HUES64 (cell line): ENCODE data around the gene CPNE4.

Experiments used
- H3K27ac ChIP-seq: 2 replicates; pipeline ENCODE4 v1.7.0; 2013; ENCODE audit warnings: low read depth, low read length, inconsistent platforms
- H3K27me3 ChIP-seq: 2 replicates; pipeline ENCODE4 v1.6.1; 2013; ENCODE audit warnings: mild to moderate bottlenecking, low read length; ENCODE audit not compliant: insufficient read depth
- H3K36me3 ChIP-seq: 2 replicates; pipeline ENCODE4 v1.6.1; 2013; ENCODE audit warnings: mild to moderate bottlenecking, low read length; ENCODE audit not compliant: insufficient read depth
- H3K4me1 ChIP-seq: 2 replicates; pipeline ENCODE4 v1.6.1; 2013; ENCODE audit warnings: mild to moderate bottlenecking, low read length, moderate library complexity; ENCODE audit not compliant: insufficient read depth
- H3K4me3 ChIP-seq: 2 replicates; pipeline ENCODE4 v1.5.1; 2013; ENCODE audit warnings: mild to moderate bottlenecking, low read length, moderate library complexity
- H3K9ac ChIP-seq: 2 replicates; pipeline ENCODE4 v1.6.1; 2013; ENCODE audit warnings: mild to moderate bottlenecking, low read depth, low read length
- H3K9me3 ChIP-seq: 2 replicates; pipeline ENCODE4 v1.6.1; 2013; ENCODE audit warnings: low read depth, low read length; ENCODE audit not compliant: insufficient read depth
- WGBS: fragments of 150-250, 120-280 bp; methylation state at CpG from one replicate; pipeline ENCODE4 v1.1.7; 2013; ENCODE audit warnings: missing lambda C conversion rate; 5-methylcytosine and 5-hydroxymethylcytosine counted together

Gene CPNE4

GRCh38 chr3:131772269-131773026 lies 262.4 kb downstream of the CPNE4 start:
- Histone ChIP-seq H3K4me3 (no peak overlapping the region), H3K9me3 (peaks cover 9% of the 10 kb centered on the region; the same call in 1 of the 2 replicates), H3K27me3 (no peaks in the 10 kb centered on the region), H3K27ac (no peak overlapping the region), H3K4me1 (no peaks in the 10 kb centered on the region), H3K9ac (no peak overlapping the region), H3K36me3 (no peaks in the 10 kb centered on the region)
- WGBS = 100% methylated on average over 1 of the region's 4 CpGs

- 94% methylated on average over 4 of the region's 4 CpGs for WGBS
- Histone ChIP-seq H3K27me3 (no peaks in the 10 kb centered on the region), H3K9me3 (no peaks in the 10 kb centered on the region), H3K9ac (no peak overlapping the region), H3K4me1 (no peaks in the 10 kb centered on the region), H3K27ac (no peak overlapping the region), H3K36me3 (no peaks in the 10 kb centered on the region), H3K4me3 (no peak overlapping the region)
These were observed 271.7 kb downstream of the CPNE4 start for GRCh38 chr3:131762981-131763564.

DNA sequence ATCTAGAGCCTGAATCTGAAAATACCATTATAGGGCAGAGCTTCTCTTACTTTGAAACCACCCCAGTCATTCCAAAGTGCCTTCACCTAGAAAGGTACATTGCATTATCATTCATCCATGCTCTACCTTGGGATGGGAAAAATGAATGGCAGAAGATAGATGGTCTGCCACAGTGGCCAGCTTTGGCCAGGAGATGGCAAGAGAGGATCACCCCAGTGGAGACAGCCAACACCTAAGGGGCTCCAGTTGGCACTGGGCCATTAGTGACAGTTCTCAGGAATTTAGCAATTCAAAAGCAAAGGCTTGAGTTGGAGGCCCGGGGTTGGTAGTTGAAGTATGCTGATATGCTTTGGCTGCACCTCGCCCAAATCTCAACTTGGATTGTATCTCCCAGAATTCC lies 278.4 kb downstream of the CPNE4 start:
- H3K36me3 ChIP-seq = no peaks in the 10 kb centered on the region
- H3K4me1 ChIP-seq = no peaks in the 10 kb centered on the region
- no peak overlapping the region for H3K27ac ChIP-seq
- no peaks in the 10 kb centered on the region for H3K27me3 ChIP-seq
- no peak overlapping the region for H3K9ac ChIP-seq
- H3K9me3 ChIP-seq = no peaks in the 10 kb centered on the region
- H3K4me3 ChIP-seq = no peak overlapping the region
- WGBS = 83% methylated on average over 2 of the region's 2 CpGs

GRCh38 chr3:131755380-131755779 lies 279.4 kb downstream of the CPNE4 start:
- H3K27ac ChIP-seq = no peak overlapping the region
- H3K9me3 ChIP-seq = no peaks in the 10 kb centered on the region
- no peak overlapping the region for H3K9ac ChIP-seq
- no peaks in the 10 kb centered on the region for H3K27me3 ChIP-seq
- no peak overlapping the region for H3K4me3 ChIP-seq
- H3K4me1 ChIP-seq = no peaks in the 10 kb centered on the region
- H3K36me3 ChIP-seq = no peaks in the 10 kb centered on the region

DNA sequence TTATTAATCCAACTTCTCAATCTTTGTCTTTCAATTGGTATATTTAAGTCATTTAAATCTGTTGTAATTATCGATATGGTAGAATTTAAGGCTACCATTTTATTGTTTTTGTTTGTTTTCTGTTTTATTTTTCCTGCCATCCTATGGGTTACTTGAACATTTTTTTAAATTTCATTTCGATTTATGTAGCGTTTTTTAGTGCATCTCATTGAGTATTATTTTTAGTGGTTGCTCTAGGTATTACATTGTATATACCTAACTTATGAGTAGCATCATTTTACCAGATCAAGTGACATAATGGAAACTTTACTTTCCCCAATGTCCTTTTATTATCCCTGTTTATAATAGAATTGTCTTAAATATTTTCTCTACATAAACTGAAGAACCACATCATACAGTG lies 284.6 kb downstream of the CPNE4 start:
- peaks cover 7% of the 10 kb centered on the region; the same call in 1 of the 2 replicates for H3K4me1 ChIP-seq
- no peaks in the 10 kb centered on the region for H3K36me3 ChIP-seq
- no CpG with 5 or more reads among the region's 3 CpGs for WGBS
- no peak overlapping the region for H3K27ac ChIP-seq
- H3K9me3 ChIP-seq = no peaks in the 10 kb centered on the region
- no peak overlapping the region for H3K9ac ChIP-seq
- H3K27me3 ChIP-seq = no peaks in the 10 kb centered on the region
- no peak overlapping the region for H3K4me3 ChIP-seq

DNA sequence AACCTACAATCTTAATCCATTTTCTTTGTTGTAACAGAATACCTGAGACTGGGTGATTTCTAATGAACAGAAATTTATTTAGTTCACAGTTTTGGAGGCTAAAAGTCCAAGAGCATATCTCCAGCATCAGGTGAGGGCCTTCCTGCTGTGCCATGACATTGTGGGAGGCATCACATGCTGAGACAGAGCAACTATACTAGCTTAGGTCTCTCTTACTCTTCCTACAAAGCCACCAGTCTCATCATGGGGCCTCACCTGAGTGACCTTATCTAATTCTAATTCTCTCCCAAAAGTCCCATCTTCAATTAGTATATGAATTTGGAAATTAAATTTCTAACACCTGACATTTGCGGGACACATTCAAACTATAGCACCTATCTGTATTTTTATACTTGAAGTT lies 285.0 kb downstream of the CPNE4 start:
- no CpG with 5 or more reads among the region's 1 CpG for WGBS
- H3K27ac ChIP-seq = no peak overlapping the region

GRCh38 chr3:131747466-131747865 lies 287.3 kb downstream of the CPNE4 start:
- Histone ChIP-seq H3K27me3 (no peaks in the 10 kb centered on the region), H3K4me3 (no peak overlapping the region), H3K36me3 (no peaks in the 10 kb centered on the region), H3K27ac (no peak overlapping the region), H3K9ac (no peak overlapping the region), H3K9me3 (no peaks in the 10 kb centered on the region), H3K4me1 (peaks cover 7% of the 10 kb centered on the region; the same call in 1 of the 2 replicates)
- WGBS = 76% methylated on average over 1 of the region's 2 CpGs

More for the DNA sequence above, 285.0 kb downstream of the CPNE4 start:
- H3K9me3 ChIP-seq = no peaks in the 10 kb centered on the region
- H3K27me3 ChIP-seq = no peaks in the 10 kb centered on the region
- no peaks in the 10 kb centered on the region for H3K36me3 ChIP-seq
- peaks cover 7% of the 10 kb centered on the region; the same call in 1 of the 2 replicates for H3K4me1 ChIP-seq
- no peak overlapping the region for H3K4me3 ChIP-seq
- H3K9ac ChIP-seq = no peak overlapping the region

DNA sequence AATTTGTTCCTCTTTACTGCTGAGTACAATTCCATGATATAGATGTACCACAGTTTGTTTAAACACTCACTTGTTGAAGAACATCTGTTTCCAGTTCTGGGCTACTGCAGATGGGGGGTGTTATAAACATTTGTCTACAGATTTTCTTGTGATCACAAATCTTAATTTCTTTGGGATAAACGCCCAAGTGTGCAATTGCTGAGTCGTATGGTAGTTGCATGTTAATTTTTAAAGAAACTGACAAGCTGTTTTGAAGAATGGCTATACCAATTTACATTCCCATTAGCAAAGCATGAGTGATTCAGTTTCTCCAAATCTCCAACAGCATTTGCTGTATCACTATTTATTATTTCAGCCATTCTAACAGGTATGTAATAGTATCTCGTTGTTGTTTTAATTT lies 290.0 kb downstream of the CPNE4 start:
- H3K36me3 ChIP-seq = no peaks in the 10 kb centered on the region
- no peaks in the 10 kb centered on the region for H3K27me3 ChIP-seq

GRCh38 chr3:131743126-131743525 lies 291.7 kb downstream of the CPNE4 start:
- H3K4me3 ChIP-seq = no peak overlapping the region
- H3K9ac ChIP-seq = no peak overlapping the region
- peaks cover 9% of the 10 kb centered on the region; the same call in 1 of the 2 replicates for H3K4me1 ChIP-seq

More for the DNA sequence above, 290.0 kb downstream of the CPNE4 start:
- no peak overlapping the region for H3K4me3 ChIP-seq
- H3K9ac ChIP-seq = no peak overlapping the region
- no peaks in the 10 kb centered on the region for H3K9me3 ChIP-seq
- H3K27ac ChIP-seq = no peak overlapping the region
- peaks cover 7% of the 10 kb centered on the region; the same call in 1 of the 2 replicates for H3K4me1 ChIP-seq
- WGBS = 93% methylated on average over 2 of the region's 3 CpGs

GRCh38 chr3:131739211-131739610 lies 295.6 kb downstream of the CPNE4 start:
- no peak overlapping the region for H3K27ac ChIP-seq
- H3K4me1 ChIP-seq = peaks cover 3% of the 10 kb centered on the region; the same call in 1 of the 2 replicates
- no peaks in the 10 kb centered on the region for H3K27me3 ChIP-seq
- H3K9me3 ChIP-seq = no peaks in the 10 kb centered on the region
- WGBS = 83% methylated on average over 1 of the region's 1 CpG
- H3K4me3 ChIP-seq = no peak overlapping the region
- no peak overlapping the region for H3K9ac ChIP-seq
- no peaks in the 10 kb centered on the region for H3K36me3 ChIP-seq

More at GRCh38 chr3:131743126-131743525, 291.7 kb downstream of the CPNE4 start:
- H3K36me3 ChIP-seq = no peaks in the 10 kb centered on the region
- H3K9me3 ChIP-seq = no peaks in the 10 kb centered on the region
- H3K27me3 ChIP-seq = no peaks in the 10 kb centered on the region
- H3K27ac ChIP-seq = no peak overlapping the region

GRCh38 chr3:131738095-131738494 lies 296.7 kb downstream of the CPNE4 start:
- Histone ChIP-seq H3K4me3 (no peak overlapping the region), H3K27ac (no peak overlapping the region), H3K9ac (no peak overlapping the region), H3K36me3 (no peaks in the 10 kb centered on the region), H3K9me3 (no peaks in the 10 kb centered on the region), H3K27me3 (no peaks in the 10 kb centered on the region), H3K4me1 (peaks cover 3% of the 10 kb centered on the region; the same call in 1 of the 2 replicates)
- whole genome bisulfite sequencing = 83% methylated on average over 1 of the region's 2 CpGs
